A673 (cell line): ENCODE results near the gene MAP4K5. TPM values are rescaled to one million over a fixed set of nuclear protein-coding genes. Genes with fewer than 3 reads are reported as not detected.

Source experiments
- BruUV-seq: library from RNA; stranded (reverse); fragments of 400-500 nt; replicated peaks from 2 replicates; lab custom pipeline; 2021; lab: Mats Ljungman, UMichigan
- CTCF ChIA-PET: fragments of 300-600 bp; sonication (Branson Sonifier 250); formaldehyde crosslinking; loops from one replicate; lab custom pipeline; 2022; ENCODE audit warnings: antibody characterized with exemption; lab: Charles Lee
- POLR2A ChIA-PET: fragments of 300-600 bp; sonication (Branson Sonifier 250); formaldehyde crosslinking; loops from one replicate; lab custom pipeline; 2022; ENCODE audit warnings: antibody characterized with exemption; ENCODE audit not compliant: low non-redundant PET; lab: Charles Lee
- DNase-seq: peaks from one replicate; pipeline ENCODE4 v3.0.0-alpha.2; 2015; ENCODE audit warnings: low spot score
- H3K27ac ChIP-seq: fragments of 200-600 bp; sonication (generic); 2 replicates; pipeline ENCODE4 v1.5.1; 2016; ENCODE audit warnings: mixed run types, low read depth, mild to moderate bottlenecking, mixed read lengths, antibody characterized with exemption, low read length; ENCODE audit not compliant: poor library complexity, severe bottlenecking
- H3K27me3 ChIP-seq: fragments of 200-600 bp; sonication (generic); replicated peaks from 2 replicates; pipeline ENCODE4 v1.6.1; 2017; ENCODE audit warnings: mixed run types, low read depth, mild to moderate bottlenecking, mixed read lengths, antibody characterized with exemption, low read length; ENCODE audit not compliant: insufficient read depth, poor library complexity
- H3K36me3 ChIP-seq: fragments of 200-600 bp; sonication (generic); 2 replicates; pipeline ENCODE4 v1.6.1; 2016; ENCODE audit warnings: mixed run types, mild to moderate bottlenecking, mixed read lengths, antibody characterized with exemption, low read length; ENCODE audit not compliant: insufficient read depth, poor library complexity, severe bottlenecking
- H3K4me1 ChIP-seq: fragments of 200-600 bp; sonication (generic); 2 replicates; pipeline ENCODE4 v1.6.1; 2017; ENCODE audit warnings: mixed run types, mild to moderate bottlenecking, mixed read lengths, antibody characterized with exemption, low read length; ENCODE audit not compliant: insufficient read depth, poor library complexity, severe bottlenecking
- H3K4me3 ChIP-seq: fragments of 200-600 bp; sonication (generic); 2 replicates; pipeline ENCODE4 v1.5.1; 2016; ENCODE audit warnings: low read depth, mixed run types, mild to moderate bottlenecking, mixed read lengths, low read length; ENCODE audit not compliant: poor library complexity, severe bottlenecking
- H3K9me3 ChIP-seq: fragments of 200-600 bp; sonication (generic); 2 replicates; pipeline ENCODE4 v1.6.1; 2016; ENCODE audit warnings: mixed run types, low read depth, mild to moderate bottlenecking, mixed read lengths, antibody characterized with exemption, low read length; ENCODE audit not compliant: poor library complexity, severe bottlenecking
- EZH2 ChIP-seq: fragments of 200-600 bp; sonication (generic); IDR thresholded peaks from 2 replicates; pipeline ENCODE4 v1.6.1; 2017; ENCODE audit warnings: borderline replicate concordance, low read depth, mild to moderate bottlenecking, mixed read lengths, antibody characterized with exemption, low read length; ENCODE audit not compliant: poor library complexity, severe bottlenecking
- intact Hi-C: fragments of 100-400 bp; cut with micrococcal nuclease; formaldehyde crosslinking; loops from one replicate; pipeline ENCODE4 v1.10.0; 2022; ENCODE audit not compliant: unreplicated experiment
- total RNA-seq: library from RNA; stranded (reverse); gene quantifications from 2 replicates; pipeline ENCODE4 v1.2.3, GENCODE V29; 2021
- TF ChIP-seq, protein P1 (sequence below): fragments of 300-800, 200-600 bp; sonication (generic); conservative IDR thresholded peaks from 2 replicates; pipeline ENCODE4 v1.5.1; 2017; ENCODE audit warnings: low read depth, mild to moderate bottlenecking, antibody characterized with exemption, low read length, moderate library complexity, mixed read lengths

Gene MAP4K5
- total RNA-seq, 1 experiment from 2014 or later: 57.9 TPM

DNA sequence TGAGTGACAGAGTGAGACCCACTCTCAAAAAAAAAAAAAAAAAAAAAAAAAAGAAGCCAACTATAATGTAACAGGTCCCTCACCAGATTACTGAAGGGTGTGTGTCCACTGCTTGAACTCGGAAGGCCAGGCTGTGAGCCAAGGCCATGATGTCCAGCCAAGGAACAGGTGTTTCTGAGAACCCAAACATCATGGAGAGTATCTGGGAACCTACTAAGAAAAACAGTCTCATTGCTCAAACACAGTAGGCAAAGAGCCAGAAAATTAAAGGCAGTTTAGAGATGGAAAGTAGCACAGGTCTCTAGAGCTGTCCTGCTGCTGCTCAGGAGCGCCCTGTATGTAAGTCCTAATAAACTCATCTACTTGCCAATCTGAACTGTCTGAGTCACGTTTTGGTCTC lies 12.5 kb upstream of the MAP4K5 start:
- CTCF ChIA-PET: interaction anchor here (0.6 to 0.8 kb wide), 2 partner anchors 229 to 420 kb away, joined by 4 to 14 read pairs; no protein-coding TSS in a partner anchor
- no peak for DNase-seq
- intact Hi-C loops: no loop called here
- BruUV-seq: no TSS peak
- H3K4me3 ChIP-seq: no peak overlapping the region
- no peak overlapping the region for H3K27ac ChIP-seq
- H3K27me3 ChIP-seq: no peaks in the 10 kb centered on the region
- H3K4me1 ChIP-seq: no peaks in the 10 kb centered on the region
- no peak for TF ChIP-seq EZH2
- TF ChIP-seq, protein P1, sequence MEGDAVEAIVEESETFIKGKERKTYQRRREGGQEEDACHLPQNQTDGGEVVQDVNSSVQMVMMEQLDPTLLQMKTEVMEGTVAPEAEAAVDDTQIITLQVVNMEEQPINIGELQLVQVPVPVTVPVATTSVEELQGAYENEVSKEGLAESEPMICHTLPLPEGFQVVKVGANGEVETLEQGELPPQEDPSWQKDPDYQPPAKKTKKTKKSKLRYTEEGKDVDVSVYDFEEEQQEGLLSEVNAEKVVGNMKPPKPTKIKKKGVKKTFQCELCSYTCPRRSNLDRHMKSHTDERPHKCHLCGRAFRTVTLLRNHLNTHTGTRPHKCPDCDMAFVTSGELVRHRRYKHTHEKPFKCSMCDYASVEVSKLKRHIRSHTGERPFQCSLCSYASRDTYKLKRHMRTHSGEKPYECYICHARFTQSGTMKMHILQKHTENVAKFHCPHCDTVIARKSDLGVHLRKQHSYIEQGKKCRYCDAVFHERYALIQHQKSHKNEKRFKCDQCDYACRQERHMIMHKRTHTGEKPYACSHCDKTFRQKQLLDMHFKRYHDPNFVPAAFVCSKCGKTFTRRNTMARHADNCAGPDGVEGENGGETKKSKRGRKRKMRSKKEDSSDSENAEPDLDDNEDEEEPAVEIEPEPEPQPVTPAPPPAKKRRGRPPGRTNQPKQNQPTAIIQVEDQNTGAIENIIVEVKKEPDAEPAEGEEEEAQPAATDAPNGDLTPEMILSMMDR: no peak
- H3K36me3 ChIP-seq: no peaks in the 10 kb centered on the region
- H3K9me3 ChIP-seq: no peaks in the 10 kb centered on the region
- POLR2A ChIA-PET: interaction anchor here (0.6 kb wide), 1 partner anchor 13 kb away, joined by 3 read pairs; no protein-coding TSS in a partner anchor

DNA sequence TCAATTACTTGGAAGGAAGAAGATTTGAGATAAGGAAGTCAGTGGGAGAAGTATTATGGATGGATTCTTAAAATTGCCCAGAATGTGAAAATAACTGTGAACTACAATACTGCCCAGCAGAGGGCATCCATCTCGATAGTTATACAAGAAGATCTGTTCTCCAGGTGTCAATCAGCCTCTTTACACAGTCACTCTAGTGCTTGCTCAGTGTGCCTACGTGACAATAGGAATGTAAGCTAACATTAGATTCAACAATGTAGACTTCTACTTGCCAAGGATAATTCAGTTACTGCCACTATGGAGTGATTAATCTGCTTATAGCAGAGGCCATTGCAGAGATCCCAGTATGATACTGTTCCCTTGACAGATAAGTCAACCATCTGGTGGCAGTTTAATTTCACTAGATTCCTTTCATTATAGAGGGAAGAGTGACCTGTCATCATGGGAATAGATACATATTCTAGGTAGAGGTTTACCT lies 10.6 kb upstream of the MAP4K5 start:
- no TSS peak for BruUV-seq
- no peak for TF ChIP-seq EZH2
- TF ChIP-seq, protein P1: peak; percentile 74
- H3K4me1 ChIP-seq: no peaks in the 10 kb centered on the region
- no peaks in the 10 kb centered on the region for H3K27me3 ChIP-seq
- no peaks in the 10 kb centered on the region for H3K36me3 ChIP-seq
- DNase-seq: peak; percentile 67
- H3K4me3 ChIP-seq: no peak overlapping the region
- intact Hi-C loops: loop anchor here (1.0 kb wide), 3 partner anchors 171 to 317 kb away; no protein-coding TSS in a partner anchor
- H3K9me3 ChIP-seq: peaks cover 1% of the 10 kb centered on the region
- H3K27ac ChIP-seq: no peak overlapping the region
- ChIA-PET CTCF (interaction anchor here (1.0 kb wide), 1 partner anchor 231 kb away, joined by 4 read pairs; no protein-coding TSS in a partner anchor), POLR2A (no interaction called here)

DNA sequence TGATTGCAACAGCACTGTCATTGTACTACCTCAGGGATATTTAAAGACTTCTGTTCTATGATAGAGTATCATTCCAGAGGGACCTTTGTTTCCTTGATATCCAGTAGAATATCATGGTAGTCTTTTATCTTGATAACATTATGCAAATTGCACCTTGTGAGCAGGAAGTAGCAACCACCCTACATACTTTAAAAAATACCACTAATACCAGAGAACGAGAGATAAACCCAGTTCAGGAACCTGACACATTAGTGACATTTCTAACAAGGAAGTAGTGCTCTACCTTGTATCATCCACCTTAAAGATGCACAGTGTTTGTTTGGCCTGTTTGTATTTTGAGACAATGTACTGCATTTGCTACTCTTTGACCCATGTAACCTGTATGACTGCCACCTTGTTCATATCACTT lies 8.8 kb upstream of the MAP4K5 start:
- Histone ChIP-seq H3K9me3 (peaks cover 5% of the 10 kb centered on the region), H3K4me3 (no peak overlapping the region), H3K27me3 (no peaks in the 10 kb centered on the region), H3K36me3 (no peaks in the 10 kb centered on the region), H3K27ac (no peak overlapping the region), H3K4me1 (no peaks in the 10 kb centered on the region)
- no peak for TF ChIP-seq EZH2
- TF ChIP-seq, protein P1: no peak
- ChIA-PET CTCF (interaction anchor here (0.6 kb wide), 1 partner anchor 236 kb away, joined by 3 read pairs; no protein-coding TSS in a partner anchor), POLR2A (no interaction called here)
- BruUV-seq: no TSS peak
- intact Hi-C loops: no loop called here
- no peak for DNase-seq
